Measurements from ENCODE around the gene ANKRD45.
"Not testable (repeated sequence)": the region's sequence is repeated elsewhere in the genome, so short reads cannot be mapped to it uniquely, and the experiment has no call there.

ANKRD45 gene

DNA sequence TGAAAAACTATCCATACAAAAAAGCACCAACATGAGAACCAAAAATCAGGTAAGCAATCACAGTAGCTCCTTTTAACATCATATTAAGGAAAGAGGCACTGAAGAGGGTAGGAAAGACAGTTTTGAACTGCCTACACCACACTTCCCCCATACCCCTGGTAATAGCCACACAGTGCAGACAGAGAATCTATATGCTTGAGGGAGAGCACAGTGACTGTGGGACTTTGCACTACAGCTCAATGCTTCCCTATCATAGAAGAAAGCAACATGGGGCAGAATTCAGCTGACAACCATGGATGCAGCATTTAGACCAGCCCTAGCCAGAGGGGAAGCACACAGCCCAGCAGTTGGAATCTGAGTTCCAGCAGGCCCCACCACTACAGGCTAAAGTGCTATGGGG, 42.4 kb downstream of the ANKRD45 start:
- H3K4me3 ChIP-seq (ENCODE audit: control insufficient read depth, low read depth, low read length): no peak overlapping the region
- DNase-seq (ENCODE audit: low read depth): no peak
- TF ChIP-seq, protein P1, sequence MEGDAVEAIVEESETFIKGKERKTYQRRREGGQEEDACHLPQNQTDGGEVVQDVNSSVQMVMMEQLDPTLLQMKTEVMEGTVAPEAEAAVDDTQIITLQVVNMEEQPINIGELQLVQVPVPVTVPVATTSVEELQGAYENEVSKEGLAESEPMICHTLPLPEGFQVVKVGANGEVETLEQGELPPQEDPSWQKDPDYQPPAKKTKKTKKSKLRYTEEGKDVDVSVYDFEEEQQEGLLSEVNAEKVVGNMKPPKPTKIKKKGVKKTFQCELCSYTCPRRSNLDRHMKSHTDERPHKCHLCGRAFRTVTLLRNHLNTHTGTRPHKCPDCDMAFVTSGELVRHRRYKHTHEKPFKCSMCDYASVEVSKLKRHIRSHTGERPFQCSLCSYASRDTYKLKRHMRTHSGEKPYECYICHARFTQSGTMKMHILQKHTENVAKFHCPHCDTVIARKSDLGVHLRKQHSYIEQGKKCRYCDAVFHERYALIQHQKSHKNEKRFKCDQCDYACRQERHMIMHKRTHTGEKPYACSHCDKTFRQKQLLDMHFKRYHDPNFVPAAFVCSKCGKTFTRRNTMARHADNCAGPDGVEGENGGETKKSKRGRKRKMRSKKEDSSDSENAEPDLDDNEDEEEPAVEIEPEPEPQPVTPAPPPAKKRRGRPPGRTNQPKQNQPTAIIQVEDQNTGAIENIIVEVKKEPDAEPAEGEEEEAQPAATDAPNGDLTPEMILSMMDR (IDR thresholded peaks at IDR 0.05; ENCODE audit: control insufficient read depth, insufficient read depth, low read depth, low read length, missing control alignments): no peak

DNA sequence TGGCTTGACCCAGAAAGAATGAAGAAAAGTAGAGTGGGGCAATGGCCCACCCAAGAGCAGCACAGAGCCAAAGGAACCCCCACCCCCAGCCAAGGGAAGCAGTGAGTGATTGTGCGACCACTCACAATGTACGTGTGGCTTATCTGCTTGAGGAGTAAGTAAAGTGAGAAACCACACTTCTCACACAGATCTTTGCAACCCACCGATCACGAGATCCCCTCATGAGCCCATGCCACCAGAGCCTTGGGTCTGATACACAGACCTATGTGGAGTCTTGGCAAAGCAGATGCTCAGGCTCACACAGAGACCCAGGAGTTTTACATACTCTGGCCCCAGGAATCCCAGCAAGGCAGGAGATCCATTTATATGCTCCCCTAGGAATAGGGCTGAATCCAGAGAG, 52.8 kb downstream of the ANKRD45 start:
- no peak for DNase-seq (ENCODE audit: low read depth)
- TF ChIP-seq, protein P1 (IDR thresholded peaks at IDR 0.05; ENCODE audit: control insufficient read depth, insufficient read depth, low read depth, low read length, missing control alignments): no peak
- no peak overlapping the region for H3K4me3 ChIP-seq (ENCODE audit: control insufficient read depth, low read depth, low read length)

DNA sequence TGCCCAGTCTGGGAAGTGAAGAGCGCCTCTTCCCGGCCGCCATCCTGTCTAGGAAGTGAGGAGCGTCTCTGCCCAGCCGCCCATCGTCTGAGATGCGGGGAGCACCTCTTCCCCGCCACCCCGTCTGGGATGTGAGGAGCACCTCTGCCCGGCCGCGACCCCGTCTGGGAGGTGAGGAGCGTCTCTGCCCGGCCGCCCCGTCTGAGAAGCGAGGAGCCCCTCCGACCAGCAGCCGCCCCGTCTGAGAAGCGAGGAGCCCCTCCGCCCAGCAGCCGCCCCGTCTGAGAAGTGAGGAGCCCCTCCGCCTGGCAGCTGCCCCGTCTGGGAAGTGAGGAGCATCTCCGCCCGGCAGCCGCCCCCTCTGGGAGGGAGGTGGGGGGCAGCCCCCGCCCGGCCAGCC, 56.6 kb downstream of the ANKRD45 start:
- H3K4me3 ChIP-seq (ENCODE audit: control insufficient read depth, low read depth, low read length); DNase-seq (ENCODE audit: low read depth): not testable (repeated sequence)

DNA sequence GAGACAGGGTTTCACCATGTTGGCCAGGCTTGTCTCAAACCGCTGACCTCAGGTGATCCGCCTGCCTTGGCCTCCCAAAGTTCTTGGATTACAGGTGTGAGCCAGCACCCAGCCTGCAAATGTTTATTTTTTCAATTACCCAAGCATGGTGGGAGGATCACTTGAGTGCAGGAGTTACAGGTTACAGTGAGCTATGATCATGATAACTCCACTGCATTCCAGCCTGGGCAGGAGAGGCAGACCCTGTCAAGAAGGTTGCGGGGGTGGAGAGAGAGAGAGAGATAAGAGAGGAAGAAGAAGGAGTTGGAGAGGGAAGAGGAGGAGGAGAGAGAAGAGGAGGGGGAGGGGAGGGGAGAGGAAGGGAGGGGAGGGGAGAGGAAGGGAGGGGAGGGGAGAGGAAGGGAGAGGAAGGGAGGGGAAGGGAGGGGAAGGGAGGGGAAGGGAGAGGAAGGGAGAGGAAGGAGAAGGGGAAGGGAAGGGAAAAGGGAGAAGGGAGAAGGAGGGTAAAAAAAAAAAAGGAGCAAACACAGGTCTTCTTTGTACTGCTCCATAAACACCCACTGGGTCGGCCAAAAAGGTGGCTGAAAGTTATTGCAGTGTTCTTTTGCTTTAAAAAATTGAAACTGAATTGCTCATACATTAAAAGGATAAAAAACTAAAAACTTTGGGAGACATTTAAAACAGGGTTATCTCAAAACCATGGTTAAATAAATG, 61.0 kb downstream of the ANKRD45 start:
- no peak for DNase-seq (ENCODE audit: low read depth)
- TF ChIP-seq, protein P1 (IDR thresholded peaks at IDR 0.05; ENCODE audit: control insufficient read depth, insufficient read depth, low read depth, low read length, missing control alignments): no peak

DNA sequence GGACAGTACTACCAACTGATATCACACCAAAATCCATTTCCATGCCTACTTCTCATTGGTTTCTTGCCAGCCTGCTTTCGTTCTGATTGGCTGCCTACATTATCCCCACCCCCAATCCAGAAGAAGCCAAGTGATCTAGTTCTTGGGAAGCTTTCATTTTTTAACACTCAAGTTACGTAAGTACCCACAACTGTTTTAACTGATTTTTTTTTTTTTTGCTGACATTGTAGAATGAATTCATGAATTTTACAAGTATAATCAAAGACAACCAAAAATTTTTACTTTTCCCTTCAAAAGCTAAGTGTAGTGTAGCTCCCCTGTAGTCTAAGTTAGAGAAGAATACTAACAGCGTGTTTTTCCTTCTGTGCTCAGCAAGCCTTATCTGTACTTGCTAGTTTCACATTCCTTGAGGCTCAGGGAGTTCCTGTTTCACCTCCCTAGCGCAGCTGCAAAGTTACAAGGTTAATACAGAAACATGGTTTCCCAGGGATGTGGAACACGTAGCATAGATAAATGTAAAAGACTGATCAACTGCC, 66.5 kb downstream of the ANKRD45 start, which contains the start of gene SLC9C2:
Gene SLC9C2 (minus strand): TSS at position 17 of the 536 bp plus-strand sequence. CDS start 1,296 bp downstream, outside the sequence.
- TF ChIP-seq, protein P1 (IDR thresholded peaks at IDR 0.05; ENCODE audit: control insufficient read depth, insufficient read depth, low read depth, low read length, missing control alignments): no peak
- no peak for DNase-seq (ENCODE audit: low read depth)
- no peak within 1 kb of the TSS; the same call in 1 of the 2 replicates for H3K4me3 ChIP-seq (ENCODE audit: control insufficient read depth, low read depth, low read length)

More for the DNA sequence above, 61.0 kb downstream of the ANKRD45 start:
- no peak overlapping the region for H3K4me3 ChIP-seq (ENCODE audit: control insufficient read depth, low read depth, low read length)

DNA sequence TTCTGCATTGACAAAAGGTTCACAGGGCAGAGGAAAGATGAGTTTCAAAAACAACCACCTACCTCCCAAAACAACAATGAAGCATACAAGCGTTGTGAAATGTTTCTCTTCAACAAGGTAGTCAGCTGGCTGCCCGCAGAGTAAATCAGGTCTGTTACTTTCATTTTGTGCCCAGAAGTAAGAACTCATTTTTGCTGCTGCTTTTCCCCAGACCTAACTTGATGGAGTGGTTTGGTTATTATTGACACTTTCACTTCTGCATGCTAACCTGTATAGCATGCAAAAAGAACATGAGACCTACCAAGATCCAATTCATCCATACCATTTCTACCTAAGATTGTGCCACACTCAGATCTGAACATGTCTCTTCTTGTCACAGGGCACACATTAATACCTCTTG, 68.1 kb downstream of the ANKRD45 start:
- no peak for DNase-seq (ENCODE audit: low read depth)
- TF ChIP-seq, protein P1 (IDR thresholded peaks at IDR 0.05; ENCODE audit: control insufficient read depth, insufficient read depth, low read depth, low read length, missing control alignments): no peak
- no peak overlapping the region for H3K4me3 ChIP-seq (ENCODE audit: control insufficient read depth, low read depth, low read length)

DNA sequence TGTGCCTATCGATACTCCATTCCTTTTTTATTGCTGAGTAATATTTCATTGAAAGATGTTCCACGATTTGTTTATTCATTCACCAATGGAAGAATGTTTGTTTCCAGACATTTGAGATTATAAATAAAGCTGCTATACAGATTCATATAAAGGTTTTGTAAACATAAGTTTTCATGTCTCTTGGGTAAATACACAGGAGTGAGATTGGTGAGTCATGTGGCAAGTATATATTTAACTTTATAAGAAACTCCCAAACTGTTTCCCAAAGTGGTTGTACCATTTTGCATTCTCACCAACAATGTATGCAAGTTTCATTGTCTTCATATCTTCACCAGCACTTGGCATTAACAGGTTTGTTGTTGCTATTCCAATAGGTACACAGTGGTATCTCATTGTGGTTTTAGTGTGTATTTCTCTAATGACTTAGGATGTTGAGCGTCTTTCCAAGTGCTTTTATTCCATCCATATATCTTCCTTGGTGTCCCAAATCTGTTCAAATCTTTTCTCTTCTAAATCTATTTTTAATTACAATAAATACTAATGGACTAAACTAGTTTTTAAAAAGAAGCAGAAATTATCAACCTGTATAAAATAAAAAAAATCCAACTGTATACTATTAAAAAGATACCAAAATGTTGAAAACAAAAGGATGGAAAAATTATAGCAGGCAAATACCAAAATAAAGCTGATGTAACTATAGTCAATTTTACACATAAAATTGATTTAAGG, 73.4 kb downstream of the ANKRD45 start:
- TF ChIP-seq, protein P1 (IDR thresholded peaks at IDR 0.05; ENCODE audit: control insufficient read depth, insufficient read depth, low read depth, low read length, missing control alignments): no peak
- no peak for DNase-seq (ENCODE audit: low read depth)
- H3K4me3 ChIP-seq (ENCODE audit: control insufficient read depth, low read depth, low read length): no peak overlapping the region

DNA sequence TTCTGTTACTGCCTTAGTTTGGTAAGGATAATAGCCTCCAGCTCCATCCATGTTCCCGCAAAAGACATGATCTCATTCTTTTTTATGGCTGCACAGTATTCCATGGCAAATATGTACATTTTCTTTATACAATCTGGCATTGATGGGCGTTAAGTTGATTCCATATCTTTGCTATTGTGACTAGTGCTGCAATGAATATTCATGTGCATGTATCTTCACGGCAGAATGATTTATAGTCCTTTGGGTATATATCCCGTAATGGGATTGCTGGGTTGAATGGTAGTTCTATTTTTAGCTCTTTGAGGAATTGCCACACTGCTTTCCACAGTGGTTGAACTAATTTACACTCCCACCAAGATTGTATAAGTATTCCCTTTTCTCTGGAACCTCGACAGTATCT, 78.5 kb downstream of the ANKRD45 start:
- not testable (repeated sequence) for DNase-seq (ENCODE audit: low read depth); H3K4me3 ChIP-seq (ENCODE audit: control insufficient read depth, low read depth, low read length)
